Measurements from ENCODE around the gene ZBTB11. TPM values are rescaled to one million over a fixed set of nuclear protein-coding genes. Genes with fewer than 3 reads are reported as not detected.

Gene ZBTB11
- total RNA-seq, 1 experiment from 2014 or later: 20.4 TPM

GRCh38 chr3:101689286-101689685 lies 12.4 kb upstream of the ZBTB11 start:
- BruUV-seq (replicated peaks): no TSS peak
- no peak overlapping the region for H2AFZ ChIP-seq (ENCODE audit: low read depth, low read length, poor library complexity, severe bottlenecking)
- no peaks in the 10 kb centered on the region for H3K9me2 ChIP-seq (ENCODE audit: insufficient read depth)
- ChIA-PET POLR2A (no interaction called here), RAD21 (ENCODE audit: low non-redundant PET in 1 of 2, low total read pairs in 2 of 2, uncharacterized antibody in 2 of 2, unreplicated experiment in 2 of 2) (no interaction called here), CTCF (no interaction called here)
- H3K27ac ChIP-seq (ENCODE audit: low read depth, low read length): no peak overlapping the region
- peaks cover 22% of the 10 kb centered on the region for H3K79me2 ChIP-seq (ENCODE audit: insufficient read depth, low read length)
- intact Hi-C loops (cut with micrococcal nuclease): no loop called here
- no peak overlapping the region for H3K9ac ChIP-seq (ENCODE audit: low read length)
- TF ChIP-seq SIN3A (IDR thresholded peaks at IDR 0.05; ENCODE audit: low read depth) (no peak), ATF3 (IDR thresholded peaks at IDR 0.05) (no peak), POLR2AphosphoS5 (IDR thresholded peaks at IDR 0.05; ENCODE audit: low read depth, low read length) (no peak), SRF (IDR thresholded peaks at IDR 0.05; ENCODE audit: low read depth) (no peak), SP1 (IDR thresholded peaks at IDR 0.05; ENCODE audit: low read depth) (no peak), CEBPB (IDR thresholded peaks at IDR 0.05; ENCODE audit: low read depth) (no peak)
- TF ChIP-seq, protein P1, sequence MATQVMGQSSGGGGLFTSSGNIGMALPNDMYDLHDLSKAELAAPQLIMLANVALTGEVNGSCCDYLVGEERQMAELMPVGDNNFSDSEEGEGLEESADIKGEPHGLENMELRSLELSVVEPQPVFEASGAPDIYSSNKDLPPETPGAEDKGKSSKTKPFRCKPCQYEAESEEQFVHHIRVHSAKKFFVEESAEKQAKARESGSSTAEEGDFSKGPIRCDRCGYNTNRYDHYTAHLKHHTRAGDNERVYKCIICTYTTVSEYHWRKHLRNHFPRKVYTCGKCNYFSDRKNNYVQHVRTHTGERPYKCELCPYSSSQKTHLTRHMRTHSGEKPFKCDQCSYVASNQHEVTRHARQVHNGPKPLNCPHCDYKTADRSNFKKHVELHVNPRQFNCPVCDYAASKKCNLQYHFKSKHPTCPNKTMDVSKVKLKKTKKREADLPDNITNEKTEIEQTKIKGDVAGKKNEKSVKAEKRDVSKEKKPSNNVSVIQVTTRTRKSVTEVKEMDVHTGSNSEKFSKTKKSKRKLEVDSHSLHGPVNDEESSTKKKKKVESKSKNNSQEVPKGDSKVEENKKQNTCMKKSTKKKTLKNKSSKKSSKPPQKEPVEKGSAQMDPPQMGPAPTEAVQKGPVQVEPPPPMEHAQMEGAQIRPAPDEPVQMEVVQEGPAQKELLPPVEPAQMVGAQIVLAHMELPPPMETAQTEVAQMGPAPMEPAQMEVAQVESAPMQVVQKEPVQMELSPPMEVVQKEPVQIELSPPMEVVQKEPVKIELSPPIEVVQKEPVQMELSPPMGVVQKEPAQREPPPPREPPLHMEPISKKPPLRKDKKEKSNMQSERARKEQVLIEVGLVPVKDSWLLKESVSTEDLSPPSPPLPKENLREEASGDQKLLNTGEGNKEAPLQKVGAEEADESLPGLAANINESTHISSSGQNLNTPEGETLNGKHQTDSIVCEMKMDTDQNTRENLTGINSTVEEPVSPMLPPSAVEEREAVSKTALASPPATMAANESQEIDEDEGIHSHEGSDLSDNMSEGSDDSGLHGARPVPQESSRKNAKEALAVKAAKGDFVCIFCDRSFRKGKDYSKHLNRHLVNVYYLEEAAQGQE (IDR thresholded peaks at IDR 0.05; ENCODE audit: low read depth): no peak
- no peak overlapping the region for H3K4me2 ChIP-seq (ENCODE audit: low read length)
- peaks cover 6 to 17% of the 10 kb centered on the region in 2 experiments for H3K36me3 ChIP-seq (ENCODE audit: control insufficient read depth in 1 of 2, insufficient read depth in 2 of 2, low read length in 2 of 2)
- H3K27me3 ChIP-seq (ENCODE audit: insufficient read depth, low read length): no peaks in the 10 kb centered on the region
- no peak overlapping the region for H3K4me3 ChIP-seq (replicated peaks in 1 of 2; ENCODE audit: low read depth in 1 of 2, low read length in 2 of 2)
- H3K9me3 ChIP-seq (ENCODE audit: control insufficient read depth in 1 of 2, insufficient read depth in 1 of 2, low read depth in 1 of 2, low read length in 2 of 2): no peaks in the 10 kb centered on the region
- DNase-seq (ENCODE audit: low read depth, low spot score): no peak
- 0 out of 2 replicates have a peak, but pooled peaks cover 4% of the 10 kb centered on the region for H4K20me1 ChIP-seq (ENCODE audit: insufficient read depth)
- ATAC-seq: no peak
- peaks cover 8 to 15% of the 10 kb centered on the region in 2 experiments; a peak in 3 of 4 replicates for H3K4me1 ChIP-seq (ENCODE audit: control insufficient read depth in 1 of 2, insufficient read depth in 2 of 2, low read length in 2 of 2)
